Measurements from ENCODE around the gene WIZ. TPM values are rescaled to one million over a fixed set of nuclear protein-coding genes. Genes with fewer than 3 reads are reported as not detected.

The WIZ gene
- total RNA-seq, 1 experiment from 2014 or later: 27.3 TPM

- no peak overlapping the region for H3K4me3 ChIP-seq
- no peaks in the 10 kb centered on the region for H3K9me3 ChIP-seq (ENCODE audit: insufficient read depth, low read depth)
- H3K4me1 ChIP-seq (replicated peaks; ENCODE audit: insufficient read depth): peaks cover 13% of the 10 kb centered on the region
- H3K27ac ChIP-seq: no peak overlapping the region
- ChIA-PET POLR2A (ENCODE audit: unreplicated experiment) (no interaction called here), CTCF (no interaction called here)
- H2AFZ ChIP-seq: no peak overlapping the region
- intact Hi-C loops (cut with micrococcal nuclease; ENCODE audit: unreplicated experiment): no loop called here
- peaks cover 16% of the 10 kb centered on the region; the same call in 1 of the 2 replicates for H3F3A ChIP-seq (ENCODE audit: insufficient read depth, low read depth)
- no peak overlapping the region for H3K4me2 ChIP-seq
- H3K9me2 ChIP-seq (ENCODE audit: insufficient read depth): no peaks in the 10 kb centered on the region
- H3K36me3 ChIP-seq (ENCODE audit: low read depth): peaks cover 30% of the 10 kb centered on the region; the same call in 1 of the 2 replicates
- TF ChIP-seq EZH2 (IDR thresholded peaks at IDR 0.05; ENCODE audit: low read depth): no peak
- TF ChIP-seq, protein P1, sequence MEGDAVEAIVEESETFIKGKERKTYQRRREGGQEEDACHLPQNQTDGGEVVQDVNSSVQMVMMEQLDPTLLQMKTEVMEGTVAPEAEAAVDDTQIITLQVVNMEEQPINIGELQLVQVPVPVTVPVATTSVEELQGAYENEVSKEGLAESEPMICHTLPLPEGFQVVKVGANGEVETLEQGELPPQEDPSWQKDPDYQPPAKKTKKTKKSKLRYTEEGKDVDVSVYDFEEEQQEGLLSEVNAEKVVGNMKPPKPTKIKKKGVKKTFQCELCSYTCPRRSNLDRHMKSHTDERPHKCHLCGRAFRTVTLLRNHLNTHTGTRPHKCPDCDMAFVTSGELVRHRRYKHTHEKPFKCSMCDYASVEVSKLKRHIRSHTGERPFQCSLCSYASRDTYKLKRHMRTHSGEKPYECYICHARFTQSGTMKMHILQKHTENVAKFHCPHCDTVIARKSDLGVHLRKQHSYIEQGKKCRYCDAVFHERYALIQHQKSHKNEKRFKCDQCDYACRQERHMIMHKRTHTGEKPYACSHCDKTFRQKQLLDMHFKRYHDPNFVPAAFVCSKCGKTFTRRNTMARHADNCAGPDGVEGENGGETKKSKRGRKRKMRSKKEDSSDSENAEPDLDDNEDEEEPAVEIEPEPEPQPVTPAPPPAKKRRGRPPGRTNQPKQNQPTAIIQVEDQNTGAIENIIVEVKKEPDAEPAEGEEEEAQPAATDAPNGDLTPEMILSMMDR (conservative IDR thresholded peaks at IDR 0.05): no peak
- H3K79me2 ChIP-seq (ENCODE audit: low read depth): peaks cover 74% of the 10 kb centered on the region
- peaks cover 67% of the 10 kb centered on the region for H4K20me1 ChIP-seq (ENCODE audit: insufficient read depth)
- BruUV-seq (replicated peaks): no TSS peak
- no peak for DNase-seq
- H3K27me3 ChIP-seq (ENCODE audit: insufficient read depth, low read depth): no peaks in the 10 kb centered on the region
Observed at GRCh38 chr19:15373644-15374043, 76.1 kb downstream of the WIZ start.

DNA sequence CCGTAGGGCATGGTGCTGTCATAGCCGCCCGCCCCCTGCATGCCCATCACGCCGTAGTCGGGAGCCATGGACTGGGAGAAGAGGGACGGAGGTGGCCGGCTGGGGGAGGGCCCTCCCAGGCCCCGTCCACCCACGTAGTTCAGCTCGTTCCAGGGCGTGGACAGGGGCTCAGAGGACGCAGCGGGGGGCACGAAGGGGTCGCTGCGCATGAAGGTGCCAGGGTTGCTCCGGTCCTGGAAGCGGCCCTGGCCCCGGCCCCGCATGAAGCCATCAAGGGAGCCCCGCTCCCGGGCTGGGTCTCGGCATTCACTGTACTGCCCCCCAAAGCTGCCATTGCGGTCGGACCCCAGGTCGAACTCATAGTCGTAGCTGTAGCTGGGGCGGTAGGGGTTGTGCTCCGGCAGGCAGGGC, 76.9 kb downstream of the WIZ start:
- Histone ChIP-seq H3K4me1 (replicated peaks; ENCODE audit: insufficient read depth) (peaks cover 13% of the 10 kb centered on the region), H3K79me2 (ENCODE audit: low read depth) (peaks cover 66% of the 10 kb centered on the region), H3K4me3 (no peak overlapping the region), H3K27me3 (ENCODE audit: insufficient read depth, low read depth) (no peaks in the 10 kb centered on the region), H2AFZ (no peak overlapping the region), H3K4me2 (no peak overlapping the region), H3K36me3 (ENCODE audit: low read depth) (peaks cover 34% of the 10 kb centered on the region; the same call in 1 of the 2 replicates), H3K9me3 (ENCODE audit: insufficient read depth, low read depth) (no peaks in the 10 kb centered on the region), H3K27ac (no peak overlapping the region), H3K9me2 (ENCODE audit: insufficient read depth) (no peaks in the 10 kb centered on the region), H3F3A (ENCODE audit: insufficient read depth, low read depth) (peaks cover 8% of the 10 kb centered on the region; the same call in 1 of the 2 replicates), H4K20me1 (ENCODE audit: insufficient read depth) (peaks cover 66% of the 10 kb centered on the region)
- no peak for TF ChIP-seq EZH2 (IDR thresholded peaks at IDR 0.05; ENCODE audit: low read depth)
- TF ChIP-seq, protein P1 (conservative IDR thresholded peaks at IDR 0.05): no peak
- no peak for DNase-seq
- ChIA-PET CTCF (interaction anchor here (0.6 kb wide), 1 partner anchor 901 kb away, joined by 9 read pairs; no protein-coding TSS in a partner anchor), POLR2A (ENCODE audit: unreplicated experiment) (no interaction called here)
- intact Hi-C loops (cut with micrococcal nuclease; ENCODE audit: unreplicated experiment): no loop called here
- no TSS peak for BruUV-seq (replicated peaks)

GRCh38 chr19:15372470-15372869, 77.3 kb downstream of the WIZ start:
- Histone ChIP-seq H4K20me1 (ENCODE audit: insufficient read depth) (peaks cover 62% of the 10 kb centered on the region), H3K79me2 (ENCODE audit: low read depth) (peaks cover 62% of the 10 kb centered on the region), H2AFZ (no peak overlapping the region), H3K4me2 (no peak overlapping the region), H3F3A (ENCODE audit: insufficient read depth, low read depth) (peaks cover 4% of the 10 kb centered on the region; the same call in 1 of the 2 replicates), H3K27me3 (ENCODE audit: insufficient read depth, low read depth) (no peaks in the 10 kb centered on the region), H3K27ac (no peak overlapping the region), H3K9me2 (ENCODE audit: insufficient read depth) (no peaks in the 10 kb centered on the region), H3K9me3 (ENCODE audit: insufficient read depth, low read depth) (no peaks in the 10 kb centered on the region), H3K36me3 (ENCODE audit: low read depth) (peaks cover 34% of the 10 kb centered on the region; the same call in 1 of the 2 replicates), H3K4me1 (replicated peaks; ENCODE audit: insufficient read depth) (peaks cover 13% of the 10 kb centered on the region), H3K4me3 (no peak overlapping the region)
- POLR2A ChIA-PET (ENCODE audit: unreplicated experiment): no interaction called here
- intact Hi-C loops (cut with micrococcal nuclease; ENCODE audit: unreplicated experiment): no loop called here
- no peak for DNase-seq
- TF ChIP-seq, protein P1 (conservative IDR thresholded peaks at IDR 0.05): no peak
- TF ChIP-seq EZH2 (IDR thresholded peaks at IDR 0.05; ENCODE audit: low read depth): no peak
- no TSS peak for BruUV-seq (replicated peaks)
- CTCF ChIA-PET: interaction anchor here (0.6 kb wide), 1 partner anchor 901 kb away, joined by 9 read pairs; no protein-coding TSS in a partner anchor

Measured in PC-9 (cell line).